Endothelial cell (in vitro differentiated cells): Measurements from ENCODE around the gene ADPRS. TPM values are rescaled to one million over a fixed set of nuclear protein-coding genes. Genes with fewer than 3 reads are reported as not detected.

Experiments
- DNase-seq: peaks from one replicate; pipeline ENCODE4 v3.0.0; 2021; ENCODE audit warnings: low spot score
- H3K27ac Mint-ChIP-seq: one replicate; pipeline ENCODE4 v1.8.0; 2021; ENCODE audit warnings: mixed read lengths, inconsistent platforms; ENCODE audit not compliant: unreplicated experiment
- H3K27me3 Mint-ChIP-seq: one replicate; pipeline ENCODE4 v1.8.0; 2021; ENCODE audit warnings: mild to moderate bottlenecking, moderate library complexity, mixed read lengths, inconsistent platforms; ENCODE audit not compliant: unreplicated experiment
- H3K36me3 Mint-ChIP-seq: one replicate; pipeline ENCODE4 v1.8.0; 2021; ENCODE audit warnings: mild to moderate bottlenecking, low read depth, mixed read lengths, inconsistent platforms; ENCODE audit not compliant: unreplicated experiment
- H3K4me1 Mint-ChIP-seq: one replicate; pipeline ENCODE4 v1.8.0; 2021; ENCODE audit warnings: mild to moderate bottlenecking, mixed read lengths, inconsistent platforms; ENCODE audit not compliant: unreplicated experiment
- H3K4me3 Mint-ChIP-seq: one replicate; pipeline ENCODE4 v1.8.0; 2021; ENCODE audit warnings: mild to moderate bottlenecking, mixed read lengths, inconsistent platforms; ENCODE audit not compliant: unreplicated experiment
- H3K9me3 Mint-ChIP-seq: one replicate; pipeline ENCODE4 v1.8.0; 2021; ENCODE audit warnings: mixed read lengths, inconsistent platforms; ENCODE audit not compliant: unreplicated experiment
- CTCF ChIP-seq: fragments of 200-600 bp; sonication (generic); IDR thresholded peaks from one replicate; pipeline ENCODE4 v1.5.0; 2021; ENCODE audit warnings: antibody characterized with exemption; ENCODE audit not compliant: unreplicated experiment
- total RNA-seq: library from RNA; stranded (reverse); fragmentation: NEBNext Ultra II Directional; extraction: Animal tissue kit (Norgen Biotek cat#: 25700); gene quantifications from one replicate; pipeline ENCODE4 v1.2.1, GENCODE V29; 2021; ENCODE audit not compliant: unreplicated experiment

The ADPRS gene
- total RNA-seq, 1 donor from 2014 or later, result 24.2 TPM

DNA sequence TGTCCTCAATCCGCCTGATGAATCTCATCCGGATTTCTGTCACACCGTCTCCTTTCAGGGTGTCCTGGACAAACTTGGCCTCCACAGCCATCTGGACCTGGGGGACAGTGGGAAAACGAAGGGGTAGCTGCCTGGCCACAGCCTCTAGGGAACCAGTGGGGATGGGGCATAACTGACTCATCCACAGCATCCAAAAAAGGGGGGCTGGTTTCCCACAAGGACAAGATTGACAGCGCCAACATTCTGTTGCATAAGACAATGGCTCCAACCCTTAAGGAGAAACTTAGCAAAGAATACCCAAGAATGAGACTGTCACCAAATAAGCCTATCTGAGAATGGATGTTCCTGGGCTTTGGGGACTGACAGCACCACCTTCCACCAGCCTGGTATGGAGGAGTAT is 48.5 kb downstream of the ADPRS start:
- Mint-ChIP-seq H3K4me1 (peaks cover 3% of the 10 kb centered on the region), H3K27me3 (peaks cover 3% of the 10 kb centered on the region), H3K36me3 (peaks cover 9% of the 10 kb centered on the region), H3K27ac (no peak overlapping the region), H3K9me3 (no peaks in the 10 kb centered on the region), H3K4me3 (no peak overlapping the region)
- DNase-seq, result no peak
- no peak for TF ChIP-seq CTCF

DNA sequence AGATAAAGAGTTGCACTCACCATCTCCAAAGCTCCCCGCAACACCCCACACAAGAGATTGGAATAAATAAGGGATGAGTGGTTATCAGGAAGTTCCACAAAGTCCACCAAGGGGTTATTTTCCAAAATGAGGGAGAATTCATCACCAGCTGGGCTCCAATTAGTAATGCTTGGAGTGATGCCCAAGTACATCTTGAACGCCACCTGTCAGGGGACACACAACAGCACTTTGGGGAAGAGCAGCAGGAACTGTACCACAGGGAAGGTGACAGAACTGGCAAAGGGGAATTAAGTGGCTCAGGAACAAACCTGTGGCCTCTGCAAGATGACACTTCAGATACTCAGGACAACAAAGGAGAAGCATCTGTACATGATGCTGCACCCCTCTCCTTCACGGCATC is 49.1 kb downstream of the ADPRS start:
- Mint-ChIP-seq H3K36me3 (peaks cover 9% of the 10 kb centered on the region), H3K4me1 (peaks cover 3% of the 10 kb centered on the region), H3K9me3 (no peaks in the 10 kb centered on the region), H3K27me3 (peaks cover 3% of the 10 kb centered on the region), H3K4me3 (no peak overlapping the region), H3K27ac (no peak overlapping the region)
- no peak for DNase-seq
- TF ChIP-seq CTCF, result no peak

DNA sequence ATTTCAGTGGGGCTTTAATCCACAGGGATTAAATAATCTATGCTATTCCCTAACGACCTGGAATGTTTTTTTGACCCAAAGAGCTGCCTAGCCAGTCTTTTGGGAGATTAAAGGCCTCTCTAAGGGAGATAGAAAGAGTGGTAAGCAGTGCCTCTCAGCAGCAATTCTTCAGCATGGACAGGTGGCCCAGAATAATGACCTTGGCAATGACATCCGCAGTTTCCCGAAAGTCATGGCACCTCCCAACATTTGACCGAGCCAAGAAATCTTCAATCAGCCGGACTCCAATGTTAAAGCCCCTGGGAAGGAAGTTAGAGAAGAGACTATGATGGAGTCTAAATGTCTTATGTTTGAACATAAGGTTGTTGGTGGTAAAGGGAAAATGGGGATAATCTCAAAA is 50.8 kb downstream of the ADPRS start:
- DNase-seq, result no peak
- TF ChIP-seq CTCF, result no peak
- H3K4me1 Mint-ChIP-seq, result peaks cover 3% of the 10 kb centered on the region
- no peaks in the 10 kb centered on the region for H3K9me3 Mint-ChIP-seq
- peaks cover 3% of the 10 kb centered on the region for H3K27me3 Mint-ChIP-seq
- no peak overlapping the region for H3K4me3 Mint-ChIP-seq
- no peak overlapping the region for H3K27ac Mint-ChIP-seq
- H3K36me3 Mint-ChIP-seq, result peaks cover 14% of the 10 kb centered on the region

- H3K27ac Mint-ChIP-seq, result no peak overlapping the region
- no peak for TF ChIP-seq CTCF
- no peaks in the 10 kb centered on the region for H3K4me1 Mint-ChIP-seq
- H3K27me3 Mint-ChIP-seq, result no peaks in the 10 kb centered on the region
- H3K4me3 Mint-ChIP-seq, result no peak overlapping the region
- DNase-seq, result no peak
- peaks cover 14% of the 10 kb centered on the region for H3K36me3 Mint-ChIP-seq
- no peaks in the 10 kb centered on the region for H3K9me3 Mint-ChIP-seq
Observed at GRCh38 chr1:36142121-36142520, 53.4 kb downstream of the ADPRS start.

DNA sequence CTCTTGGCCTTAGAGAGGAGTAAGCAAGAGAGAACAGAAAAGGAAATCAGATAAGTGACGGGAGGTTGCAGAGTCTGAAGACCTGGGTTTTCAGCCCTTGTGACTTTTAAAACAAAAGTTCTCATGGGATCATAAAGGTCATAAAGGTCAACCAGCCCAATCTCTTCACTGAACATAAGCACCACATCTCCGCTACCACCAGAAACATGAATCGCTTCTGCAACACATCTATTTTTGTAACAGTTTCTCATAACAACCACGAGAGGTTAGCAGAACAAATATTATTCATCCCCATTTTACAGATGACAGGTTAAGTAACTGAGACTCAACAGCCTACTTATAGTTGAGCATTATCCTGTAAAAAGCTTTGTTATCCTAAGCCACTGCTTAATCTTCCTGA is 54.7 kb downstream of the ADPRS start:
- Mint-ChIP-seq H3K27ac (no peak overlapping the region), H3K9me3 (no peaks in the 10 kb centered on the region), H3K4me1 (peaks cover 6% of the 10 kb centered on the region), H3K27me3 (peaks cover 3% of the 10 kb centered on the region), H3K4me3 (no peak overlapping the region), H3K36me3 (peaks cover 6% of the 10 kb centered on the region)
- no peak for DNase-seq
- no peak for TF ChIP-seq CTCF

Other genes with a start within 250 kb of the ADPRS start
- 41.1 TPM for gene AGO1, start 205.7 kb upstream of the ADPRS start, total RNA-seq
- gene AGO3, start 157.8 kb upstream of the ADPRS start, total RNA-seq, result 25.9 TPM
- gene TEKT2, start 4.8 kb upstream of the ADPRS start, total RNA-seq, result 0.80 TPM
- 0.13 TPM for gene COL8A2, start 36.3 kb downstream of the ADPRS start, total RNA-seq
- 50.7 TPM for gene TRAPPC3, start 60.6 kb downstream of the ADPRS start, total RNA-seq
- 189 TPM for gene MAP7D1, start 67.3 kb downstream of the ADPRS start, total RNA-seq
- gene THRAP3, start 135.6 kb downstream of the ADPRS start, total RNA-seq, result 129 TPM
- gene SH3D21, start 217.5 kb downstream of the ADPRS start, total RNA-seq, result 4.8 TPM
- gene EVA1B, start 234.8 kb downstream of the ADPRS start, total RNA-seq, result 87.9 TPM